Left kidney (tissue), 2 donors: ENCODE data around the gene PPIL6. TPM values are rescaled to one million over a fixed set of nuclear protein-coding genes. Genes with fewer than 3 reads are reported as not detected.

Source experiments
- DNase-seq: peaks from one replicate; pipeline ENCODE4 v3.0.0-alpha.2; 2013
- polyA plus RNA-seq: library from polyadenylated mRNA; unstranded; fragments of 120-200 nt; gene quantifications from one replicate; pipeline ENCODE4 v1.2.1, GENCODE V29; 2013; ENCODE audit not compliant: insufficient read length

PPIL6 gene
- polyA plus RNA-seq, 1 donor = 21.5 TPM

DNA sequence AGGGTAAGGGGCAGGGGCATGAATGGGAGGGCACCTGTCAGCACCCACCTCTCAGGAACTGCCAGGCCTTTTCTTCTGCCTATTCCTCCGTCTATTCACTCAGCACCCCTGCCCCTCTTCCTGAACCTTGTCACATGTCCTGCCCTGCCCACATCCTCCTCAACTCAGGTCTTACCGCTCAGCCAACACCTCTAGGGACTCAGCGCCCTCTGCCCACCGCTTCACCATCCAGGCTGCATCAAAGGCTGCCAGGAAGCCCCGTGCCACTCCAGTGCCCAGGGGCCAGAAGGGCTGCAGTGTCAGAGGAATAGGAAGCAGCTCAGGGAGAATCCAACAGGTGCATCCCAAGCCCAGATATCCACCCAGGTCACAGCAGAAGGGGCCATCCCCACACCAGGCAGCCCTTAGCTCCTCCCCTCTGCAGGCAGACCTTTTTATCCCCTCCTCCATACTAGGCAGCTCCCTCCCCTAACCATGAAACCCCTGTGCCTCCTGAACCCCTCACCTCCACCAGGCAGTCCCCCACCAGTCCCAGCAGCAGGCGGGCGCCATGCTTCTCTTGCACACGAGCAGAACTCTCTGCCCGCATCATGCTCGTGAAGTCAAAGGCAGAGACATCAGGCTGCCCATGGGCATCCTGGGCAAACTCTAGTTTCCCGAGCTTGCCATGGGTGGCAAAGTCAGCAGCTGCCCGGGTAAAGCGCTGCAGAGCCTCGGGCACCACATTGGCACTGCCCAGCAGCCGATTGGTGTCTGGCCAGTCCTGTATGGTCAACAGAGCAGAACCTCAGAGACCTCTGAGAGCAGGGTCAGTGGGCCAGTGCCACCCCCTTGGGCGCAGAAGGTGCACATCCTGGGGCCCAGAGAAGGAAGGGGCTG, 9.6 kb upstream of the PPIL6 start:
- DNase-seq = no peak

DNA sequence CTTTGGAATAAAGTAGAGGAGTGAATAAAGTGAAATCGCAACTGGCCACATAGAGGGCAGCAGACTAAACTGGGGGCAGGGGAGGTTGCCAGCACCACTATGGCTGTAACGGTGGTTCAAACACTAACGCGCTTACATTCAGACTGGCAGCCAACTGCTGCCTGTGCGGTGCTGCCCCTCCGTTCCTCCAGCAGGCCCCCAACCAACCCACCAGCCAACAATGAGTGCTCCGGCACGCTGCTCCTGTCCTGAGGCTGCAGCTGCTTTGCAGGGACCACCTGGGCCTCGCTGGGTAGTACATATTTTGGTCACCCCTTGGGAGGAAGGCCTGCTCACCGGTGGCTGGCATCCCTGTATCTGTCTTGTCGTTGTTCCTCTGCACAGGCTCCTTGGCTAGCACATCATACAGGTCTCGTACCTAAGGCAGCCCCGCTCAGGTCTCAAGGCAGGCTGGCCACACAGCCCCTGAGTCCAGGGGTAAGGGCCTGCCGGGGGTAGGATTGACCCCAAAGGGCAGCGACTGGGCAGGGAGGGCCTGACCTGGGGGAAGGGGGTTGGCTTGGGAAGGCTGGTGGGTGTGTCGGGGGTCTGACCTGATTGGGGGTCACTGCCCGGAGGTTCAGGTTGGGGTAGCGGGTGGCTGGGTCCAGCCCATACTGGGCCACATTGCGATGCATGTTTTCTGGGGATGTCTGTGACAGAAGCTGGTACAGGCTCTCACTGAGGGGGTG, 8.8 kb upstream of the PPIL6 start:
- DNase-seq = no peak

DNA sequence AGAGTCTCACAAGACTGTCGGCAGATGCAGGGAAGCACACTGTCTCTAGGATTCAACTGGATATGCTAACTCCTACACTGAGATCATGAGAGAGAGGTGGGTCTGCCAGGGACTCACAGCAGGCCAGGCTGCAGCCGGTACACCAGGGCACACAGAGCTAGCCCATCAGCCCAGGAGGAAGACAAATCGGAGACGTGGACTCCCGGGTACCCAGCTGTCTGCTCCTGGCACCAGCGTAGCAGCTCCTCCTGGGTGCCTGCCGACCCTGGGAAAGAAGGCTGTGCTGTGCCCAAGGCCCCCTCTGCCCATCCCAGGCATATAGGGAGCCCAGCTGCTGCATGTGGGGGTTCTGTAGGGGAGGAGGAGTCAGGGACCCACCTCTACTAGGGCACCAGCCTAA, 8.2 kb upstream of the PPIL6 start:
- no peak for DNase-seq

DNA sequence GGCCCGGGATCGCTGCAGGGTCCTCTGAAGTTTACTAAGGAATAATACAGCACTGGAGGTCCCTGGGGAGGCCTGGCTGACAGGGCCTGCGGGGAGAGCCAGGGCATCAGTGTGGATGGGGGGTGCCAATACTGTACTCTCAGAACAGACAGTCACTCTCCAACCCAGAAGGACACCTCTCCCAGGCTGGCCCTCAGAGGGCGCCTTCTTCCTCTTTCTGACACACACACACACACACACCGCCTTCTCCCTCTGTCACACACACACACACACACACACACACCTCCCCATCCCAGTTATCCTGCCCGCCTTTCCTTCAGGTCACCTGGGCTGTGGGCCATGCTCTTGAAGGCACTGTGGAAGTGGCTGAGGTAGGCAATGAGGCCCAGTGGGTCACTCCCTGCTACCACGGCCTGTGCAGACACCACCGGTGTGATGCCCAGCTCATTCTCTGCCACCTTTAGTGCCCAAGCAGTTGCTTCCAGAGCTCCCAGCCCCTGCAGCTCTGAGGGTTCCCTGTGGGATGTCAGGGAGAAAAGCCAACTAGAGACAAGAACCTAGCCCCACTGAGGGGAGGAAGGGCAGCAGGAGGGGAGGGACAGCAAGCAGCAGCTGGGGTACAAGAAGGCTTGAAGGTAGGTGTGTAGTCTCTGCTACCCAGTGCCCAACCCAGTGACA, 7.6 kb upstream of the PPIL6 start:
- DNase-seq = no peak

DNA sequence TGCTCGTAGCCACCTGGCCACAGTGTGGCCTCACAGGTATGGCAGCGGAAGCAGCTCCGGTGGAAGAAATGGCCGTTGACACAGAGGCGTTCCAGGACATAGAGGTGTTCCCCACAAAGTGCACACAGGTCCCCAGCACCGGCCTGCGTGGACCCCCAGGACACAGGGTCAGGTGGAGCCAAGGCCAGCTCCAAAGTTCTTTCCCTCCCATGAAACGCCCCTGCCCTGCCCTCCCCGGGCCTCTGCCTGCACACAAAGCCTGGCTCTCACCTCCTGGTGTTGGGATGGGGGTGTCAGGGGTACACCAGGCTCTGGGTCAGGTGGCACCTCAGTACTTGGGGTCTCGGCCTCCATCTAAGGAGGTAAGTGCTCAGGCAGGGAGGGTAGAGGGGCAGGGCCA, 6.7 kb upstream of the PPIL6 start:
- DNase-seq = no peak

DNA sequence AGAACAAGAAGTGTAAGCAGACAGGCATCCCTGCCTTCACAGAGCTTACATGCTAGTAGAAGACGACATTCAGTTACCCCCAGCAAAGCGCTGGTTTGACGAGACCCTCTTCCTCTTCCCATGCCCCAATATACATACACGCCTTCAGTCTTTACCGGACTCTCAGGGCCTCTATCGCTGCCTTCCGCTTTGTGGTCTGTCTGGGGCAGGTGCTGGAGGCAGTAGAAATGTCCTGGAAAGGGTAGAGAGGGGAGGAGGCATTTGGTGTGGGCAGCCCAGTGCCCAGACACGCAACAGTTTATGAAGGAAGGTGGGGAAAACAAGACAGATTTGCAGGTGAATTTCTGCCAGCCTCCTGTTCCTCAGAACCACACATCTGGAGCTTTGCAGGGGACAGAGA, 6.1 kb upstream of the PPIL6 start:
- DNase-seq = no peak

DNA sequence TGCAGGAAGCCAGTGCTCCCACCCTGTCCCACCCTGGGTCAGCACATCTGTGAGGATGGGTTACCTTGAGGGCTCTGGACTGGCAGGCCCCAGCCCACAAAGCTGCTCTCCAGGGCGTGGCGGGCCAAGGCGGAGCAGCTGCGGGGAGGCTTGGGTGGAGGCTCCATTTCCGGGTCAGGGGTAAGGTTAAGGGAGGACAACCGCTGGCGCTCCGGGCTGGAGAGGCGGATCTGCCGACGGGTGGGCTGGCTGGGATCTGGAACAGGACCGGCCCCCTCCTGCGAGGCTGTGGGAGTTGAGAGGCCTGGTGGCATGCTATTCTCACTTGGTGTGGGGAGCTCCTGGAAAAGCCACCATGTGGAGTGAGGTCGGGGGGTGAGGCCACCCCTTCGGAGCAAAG, 5.6 kb upstream of the PPIL6 start:
- no peak for DNase-seq

DNA sequence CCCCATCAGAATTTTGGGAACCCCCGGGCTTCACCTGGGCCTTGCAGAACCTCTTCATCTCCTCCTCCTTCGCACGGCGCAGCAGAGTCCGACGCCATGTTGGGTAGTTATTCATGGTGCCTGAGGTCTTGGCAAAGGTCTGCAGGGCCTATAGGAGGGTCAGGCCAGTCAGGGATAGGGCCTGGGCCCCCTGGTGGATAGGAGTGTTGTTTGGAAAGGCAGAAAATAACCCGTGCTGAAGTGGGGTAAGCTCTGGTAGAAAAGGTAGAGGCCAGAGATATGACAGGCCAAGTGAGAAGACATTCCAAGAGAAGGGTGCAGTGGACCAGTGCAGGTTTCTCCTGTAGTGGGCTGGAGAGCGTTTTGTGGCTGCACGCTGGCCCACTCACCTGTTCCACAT, 5.0 kb upstream of the PPIL6 start:
- no peak for DNase-seq

DNA sequence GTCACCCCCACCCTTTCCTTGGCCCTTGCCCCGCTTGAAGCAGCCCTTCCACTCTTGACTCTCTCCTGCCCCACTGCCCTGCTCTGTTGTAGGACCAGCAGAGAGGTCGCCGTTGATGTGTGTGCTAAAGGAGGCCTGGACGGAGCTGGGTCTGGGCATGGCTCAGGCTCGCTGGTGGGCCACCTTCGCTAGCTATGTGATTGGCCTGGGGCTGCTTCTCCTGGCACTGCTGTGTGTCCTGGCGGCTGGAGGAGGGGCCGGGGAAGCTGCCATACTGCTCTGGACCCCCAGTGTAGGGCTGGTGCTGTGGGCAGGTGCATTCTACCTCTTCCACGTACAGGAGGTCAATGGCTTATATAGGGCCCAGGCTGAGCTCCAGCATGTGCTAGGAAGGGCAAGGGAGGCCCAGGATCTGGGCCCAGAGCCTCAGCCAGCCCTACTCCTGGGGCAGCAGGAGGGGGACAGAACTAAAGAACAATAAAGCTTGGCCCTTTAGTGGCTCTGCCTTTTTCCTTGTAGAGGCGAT, 3.1 kb upstream of the PPIL6 start:
- DNase-seq = no peak

DNA sequence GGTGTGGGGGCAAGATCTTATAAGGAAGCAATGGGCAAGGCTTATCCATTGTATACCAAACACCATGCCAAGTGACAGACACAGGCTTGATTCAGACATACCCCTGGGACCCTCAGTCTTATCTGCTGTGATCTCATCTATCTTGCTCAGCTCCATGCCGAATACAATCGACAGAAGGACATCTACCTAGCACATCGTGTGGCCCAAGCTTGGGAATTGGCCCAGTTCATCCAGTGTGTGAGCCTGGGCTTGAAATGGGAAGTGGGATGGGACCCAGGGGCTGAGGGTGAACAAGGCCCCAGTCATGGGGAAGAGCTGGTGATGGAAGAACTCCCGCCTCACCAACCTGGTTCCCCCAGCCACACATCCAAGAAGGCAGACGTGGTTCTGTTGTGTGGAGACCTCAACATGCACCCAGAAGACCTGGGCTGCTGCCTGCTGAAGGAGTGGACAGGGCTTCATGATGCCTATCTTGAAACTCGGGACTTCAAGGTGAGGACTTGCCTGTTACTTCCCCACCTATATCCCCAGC, 2.0 kb upstream of the PPIL6 start:
- no peak for DNase-seq

DNA sequence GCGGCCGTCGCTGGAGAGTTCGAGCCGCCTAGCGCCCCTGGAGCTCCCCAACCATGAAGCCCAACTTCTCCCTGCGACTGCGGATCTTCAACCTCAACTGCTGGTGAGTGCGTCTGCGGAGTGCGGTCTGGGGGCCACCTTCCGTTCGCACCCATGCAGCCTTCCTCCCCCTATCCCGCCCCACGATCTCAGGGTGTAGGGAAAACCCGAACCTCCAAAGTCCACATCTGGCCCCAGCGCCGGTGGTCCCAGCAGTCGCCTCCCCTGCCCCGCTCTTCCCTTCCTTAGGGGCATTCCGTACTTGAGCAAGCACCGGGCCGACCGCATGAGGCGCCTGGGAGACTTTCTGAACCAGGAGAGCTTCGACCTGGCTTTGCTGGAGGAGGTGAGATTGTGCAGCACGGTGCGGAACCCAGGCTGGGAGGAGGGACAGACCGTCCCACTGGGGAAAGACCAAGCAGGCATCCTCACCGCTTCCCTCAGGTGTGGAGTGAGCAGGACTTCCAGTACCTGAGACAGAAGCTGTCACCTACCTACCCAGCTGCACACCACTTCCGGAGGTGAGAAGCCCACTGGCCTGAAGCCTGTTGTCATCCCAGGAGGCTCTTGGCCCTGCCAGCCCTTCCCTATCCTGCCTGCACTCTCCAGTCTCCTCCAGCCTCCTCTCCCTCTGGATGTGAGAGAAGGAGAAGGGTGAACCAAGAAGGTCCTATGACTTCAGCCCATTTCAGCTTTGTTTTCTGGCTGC, 815 bp upstream of the PPIL6 start:
- no peak for DNase-seq

DNA sequence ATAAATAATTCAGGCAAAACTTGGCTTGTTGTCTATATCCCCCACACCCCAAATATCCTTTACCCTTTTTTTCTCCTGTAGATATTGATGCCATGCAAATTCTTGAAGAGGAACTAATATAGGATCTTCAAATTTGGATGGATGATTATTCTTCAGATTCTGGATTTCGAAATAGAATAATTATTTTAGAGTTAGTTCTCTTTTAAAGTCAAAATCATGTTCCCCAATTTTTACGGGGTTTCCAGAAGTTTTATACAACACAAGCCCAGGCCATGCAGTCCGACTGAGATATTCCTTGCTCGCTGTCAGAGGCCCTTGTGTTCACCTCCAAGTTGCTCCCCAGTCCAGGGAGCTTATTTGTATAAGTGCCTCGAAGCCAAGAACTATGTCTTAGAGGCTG, 4.4 kb downstream of the PPIL6 start:
- no peak for DNase-seq

DNA sequence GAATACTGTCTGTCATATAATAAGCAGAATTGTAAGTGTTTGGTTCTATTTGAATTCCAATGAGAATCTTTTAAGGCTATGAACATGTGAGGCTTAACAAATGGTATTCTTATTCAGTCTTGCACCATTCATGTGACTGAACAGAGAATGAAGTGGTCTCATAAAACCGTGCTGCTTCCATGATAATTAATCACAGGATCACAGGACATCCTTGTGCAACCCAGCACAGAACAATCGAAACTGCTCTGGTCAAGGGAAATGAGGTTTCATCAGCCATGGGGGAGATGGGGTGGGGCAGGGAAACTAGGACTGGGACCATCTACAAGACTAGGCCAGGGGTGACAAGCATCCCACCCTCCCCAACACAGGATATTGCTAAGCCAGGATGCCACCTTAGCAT, 6.0 kb downstream of the PPIL6 start:
- DNase-seq = no peak

DNA sequence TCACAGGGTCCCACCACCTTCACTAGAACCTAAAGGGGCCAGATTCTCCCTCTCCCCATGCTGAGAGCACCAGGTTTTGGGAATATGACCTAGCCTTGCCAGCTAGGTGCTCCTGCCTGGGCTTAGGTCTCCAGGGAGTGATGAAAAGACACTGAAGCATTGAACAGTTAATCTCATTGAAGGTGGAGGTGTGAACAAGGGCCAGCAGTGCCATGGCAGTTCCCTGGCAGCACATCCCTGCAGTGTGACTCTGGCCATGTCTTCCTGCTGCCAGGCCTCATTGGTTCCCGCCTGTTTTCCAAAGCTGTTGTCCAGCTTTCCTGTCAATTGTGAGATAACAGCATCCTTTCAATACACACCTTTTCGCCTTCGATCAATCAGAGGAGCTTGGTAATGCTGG, 10.9 kb downstream of the PPIL6 start:
- DNase-seq = no peak

DNA sequence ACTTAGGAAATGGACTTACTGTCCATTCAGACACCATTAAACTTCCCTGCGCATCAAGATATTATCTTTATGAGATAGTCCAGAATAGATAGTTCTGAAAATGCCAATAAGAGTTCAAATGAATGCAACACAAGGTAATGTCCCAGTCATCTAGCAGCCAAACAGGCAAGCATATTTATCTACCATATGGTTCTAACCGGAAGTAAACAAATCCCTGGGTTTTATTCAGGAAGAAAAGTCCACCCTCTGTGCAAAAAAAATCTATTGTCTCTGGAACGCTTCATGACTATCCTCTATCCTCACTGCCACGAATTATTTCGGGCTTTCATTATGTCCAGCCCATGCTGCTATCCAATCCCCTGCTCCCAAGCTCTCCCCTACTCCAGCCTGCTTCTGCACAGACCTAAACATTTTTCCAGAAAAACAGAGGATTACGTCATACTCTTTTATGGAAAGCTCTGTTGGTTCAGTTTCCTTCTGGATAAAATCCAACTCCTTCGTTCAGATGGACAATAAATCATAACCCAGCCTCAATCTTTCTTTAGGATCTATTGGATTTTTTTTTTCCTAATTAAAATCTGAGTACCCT, 11.4 kb downstream of the PPIL6 start:
- peak; percentile 38 for DNase-seq

DNA sequence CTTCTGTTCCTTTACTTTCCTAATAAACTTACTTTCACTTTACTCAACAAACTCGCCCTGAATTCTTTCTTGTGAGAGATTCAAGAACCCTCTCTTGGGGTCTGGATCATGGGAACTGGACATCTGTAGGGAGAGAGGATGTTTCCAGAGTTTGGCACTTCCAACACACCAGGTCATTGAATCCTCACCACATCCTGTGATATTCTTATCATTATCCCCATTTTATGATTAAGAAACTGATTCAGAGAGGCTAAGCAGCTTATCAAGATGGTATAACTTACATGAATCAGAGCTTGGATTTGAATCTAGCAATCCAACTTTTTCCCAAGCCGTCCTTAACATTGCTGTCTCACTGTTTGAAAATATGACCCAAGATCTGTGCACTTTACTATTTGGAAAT, 15.5 kb downstream of the PPIL6 start:
- DNase-seq = no peak

DNA sequence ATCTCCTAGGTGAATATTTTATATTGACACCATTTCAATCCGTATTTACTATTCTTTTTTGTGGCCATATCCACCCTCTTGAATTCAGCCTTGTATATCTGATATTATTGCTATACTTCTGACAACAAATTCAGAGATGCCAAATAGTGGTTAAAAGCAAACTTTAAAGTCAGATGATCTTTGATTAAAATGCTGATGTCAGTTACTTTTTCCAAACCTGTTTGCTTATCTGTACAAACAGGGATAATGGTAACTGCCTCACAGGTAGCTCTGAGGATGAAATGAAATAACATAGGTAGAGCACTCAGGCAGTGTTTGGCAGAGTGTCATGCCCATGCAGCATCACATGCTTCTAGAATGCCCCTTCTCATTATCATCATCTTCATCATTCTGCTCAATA, 19.2 kb downstream of the PPIL6 start:
- DNase-seq = no peak

DNA sequence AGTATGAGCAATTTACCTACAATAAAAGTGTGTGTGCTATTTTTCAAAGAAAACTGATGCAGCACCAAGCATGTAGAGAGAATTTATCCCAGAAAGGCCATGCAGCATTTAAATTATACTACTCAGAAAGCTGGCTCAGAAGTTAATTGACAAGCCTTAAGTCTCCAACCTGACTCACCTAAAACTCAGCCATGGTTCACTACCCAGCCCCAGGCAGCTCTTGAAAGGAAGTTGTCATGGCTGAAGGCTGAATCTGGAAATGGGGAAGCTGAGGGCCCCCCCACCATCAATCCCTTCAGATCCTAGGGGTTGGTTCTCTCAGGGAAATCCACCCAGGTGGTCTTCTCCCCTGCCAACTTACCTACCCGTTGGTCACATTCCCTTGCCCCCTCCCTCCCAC, 19.7 kb downstream of the PPIL6 start:
- DNase-seq = no peak

DNA sequence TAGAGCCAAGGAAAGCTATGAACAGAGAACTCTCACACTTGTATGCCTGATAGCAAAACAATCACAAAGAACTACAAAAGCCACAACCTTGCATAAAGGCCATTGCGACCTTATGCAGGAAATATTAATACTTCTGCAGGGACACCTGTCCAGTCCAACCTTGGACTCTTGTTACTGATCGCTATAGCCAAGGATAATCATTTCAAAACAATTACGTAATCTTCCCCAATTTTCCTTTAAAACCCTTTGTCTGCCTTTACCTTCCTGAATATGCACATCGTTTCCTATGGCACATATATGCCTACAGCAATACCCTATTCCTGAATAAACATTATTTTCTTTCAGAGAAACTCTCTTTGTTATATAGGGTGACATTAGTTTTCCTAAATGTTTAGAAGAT, 22.8 kb downstream of the PPIL6 start:
- no peak for DNase-seq

DNA sequence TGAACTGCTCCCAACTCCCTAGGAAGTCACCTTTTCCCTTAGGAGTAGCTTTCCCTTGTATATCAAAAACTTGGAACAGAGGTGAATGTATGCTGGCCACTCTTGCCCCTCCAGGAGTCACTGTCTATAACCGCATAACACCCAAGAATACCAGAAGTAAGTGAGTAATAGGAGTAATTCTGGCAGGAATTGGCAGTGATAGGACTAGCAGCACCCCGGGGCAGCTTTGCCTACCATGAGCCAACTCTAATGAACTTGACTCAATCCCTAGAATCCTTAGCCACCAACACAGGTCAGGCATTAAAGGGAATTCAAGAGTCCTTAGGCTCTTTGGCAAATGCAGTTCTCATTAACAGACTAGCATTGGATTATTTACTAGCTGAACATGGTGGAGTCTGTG, 29.4 kb downstream of the PPIL6 start:
- no peak for DNase-seq

DNA sequence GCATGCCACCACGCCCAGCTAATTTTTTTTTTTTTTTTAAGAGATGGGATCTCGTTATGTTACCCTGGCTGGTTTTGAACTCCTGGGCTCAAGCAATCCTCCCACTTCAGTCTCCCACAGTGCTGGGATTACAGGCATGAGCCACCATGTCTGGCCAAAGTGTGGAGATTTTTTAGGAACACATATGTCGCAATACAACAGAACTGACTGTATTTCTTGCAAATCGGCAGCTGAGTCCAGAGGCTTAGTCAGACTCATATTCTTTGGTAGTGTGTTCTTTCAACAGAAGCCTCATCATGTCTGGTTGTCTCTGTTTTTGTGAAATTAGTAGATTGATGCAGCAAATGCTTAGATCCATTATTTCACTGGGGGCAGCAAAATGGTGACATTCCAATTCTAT, 34.2 kb downstream of the PPIL6 start:
- no peak for DNase-seq

DNA sequence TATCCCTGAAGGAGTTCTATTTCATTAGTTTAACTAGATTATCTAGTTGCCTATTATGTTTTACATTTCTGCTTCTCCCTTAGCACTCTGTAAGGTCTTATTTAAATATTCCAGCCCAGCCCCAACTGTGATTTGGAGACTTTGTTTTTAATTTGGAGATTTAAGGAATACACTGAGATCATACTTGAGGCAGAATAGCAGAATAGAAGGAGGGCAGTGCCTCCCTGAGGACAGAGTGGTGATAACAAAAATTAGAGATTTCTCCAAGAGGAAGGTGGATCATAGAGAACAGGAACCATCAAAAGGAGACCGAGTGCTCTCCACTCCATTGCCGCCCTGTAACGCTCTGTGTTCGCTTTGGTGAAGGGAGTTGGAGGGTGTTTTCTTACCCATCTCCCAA, 43.4 kb downstream of the PPIL6 start:
- DNase-seq = no peak
